GM12891 (cell line): ENCODE results near the gene PDE6B.

Experiments
- PAX5 ChIP-seq: IDR thresholded peaks from 2 replicates; pipeline ENCODE4 v1.6.1; 2011; ENCODE audit warnings: low read length, moderate library complexity, mild to moderate bottlenecking; ENCODE audit not compliant: insufficient read depth, severe bottlenecking
- POLR2A ChIP-seq: IDR thresholded peaks from 2 replicates; pipeline ENCODE4 v1.6.1; 2011; ENCODE audit warnings: low read depth, low read length, control low read depth
- POLR2AphosphoS5 ChIP-seq: IDR thresholded peaks from 2 replicates; pipeline ENCODE4 v1.6.1; 2011; ENCODE audit warnings: low read depth, low read length, control low read depth
- POU2F2 ChIP-seq: IDR thresholded peaks from 2 replicates; pipeline ENCODE4 v1.6.1; 2011; ENCODE audit warnings: low read depth, mild to moderate bottlenecking, control low read depth, low read length, moderate library complexity
- SPI1 ChIP-seq: IDR thresholded peaks from 2 replicates; pipeline ENCODE4 v1.6.1; 2011; ENCODE audit warnings: low read depth, low read length, control low read depth
- TAF1 ChIP-seq: IDR thresholded peaks from 2 replicates; pipeline ENCODE4 v1.6.1; 2011; ENCODE audit warnings: low read depth, low read length, control low read depth

DNA sequence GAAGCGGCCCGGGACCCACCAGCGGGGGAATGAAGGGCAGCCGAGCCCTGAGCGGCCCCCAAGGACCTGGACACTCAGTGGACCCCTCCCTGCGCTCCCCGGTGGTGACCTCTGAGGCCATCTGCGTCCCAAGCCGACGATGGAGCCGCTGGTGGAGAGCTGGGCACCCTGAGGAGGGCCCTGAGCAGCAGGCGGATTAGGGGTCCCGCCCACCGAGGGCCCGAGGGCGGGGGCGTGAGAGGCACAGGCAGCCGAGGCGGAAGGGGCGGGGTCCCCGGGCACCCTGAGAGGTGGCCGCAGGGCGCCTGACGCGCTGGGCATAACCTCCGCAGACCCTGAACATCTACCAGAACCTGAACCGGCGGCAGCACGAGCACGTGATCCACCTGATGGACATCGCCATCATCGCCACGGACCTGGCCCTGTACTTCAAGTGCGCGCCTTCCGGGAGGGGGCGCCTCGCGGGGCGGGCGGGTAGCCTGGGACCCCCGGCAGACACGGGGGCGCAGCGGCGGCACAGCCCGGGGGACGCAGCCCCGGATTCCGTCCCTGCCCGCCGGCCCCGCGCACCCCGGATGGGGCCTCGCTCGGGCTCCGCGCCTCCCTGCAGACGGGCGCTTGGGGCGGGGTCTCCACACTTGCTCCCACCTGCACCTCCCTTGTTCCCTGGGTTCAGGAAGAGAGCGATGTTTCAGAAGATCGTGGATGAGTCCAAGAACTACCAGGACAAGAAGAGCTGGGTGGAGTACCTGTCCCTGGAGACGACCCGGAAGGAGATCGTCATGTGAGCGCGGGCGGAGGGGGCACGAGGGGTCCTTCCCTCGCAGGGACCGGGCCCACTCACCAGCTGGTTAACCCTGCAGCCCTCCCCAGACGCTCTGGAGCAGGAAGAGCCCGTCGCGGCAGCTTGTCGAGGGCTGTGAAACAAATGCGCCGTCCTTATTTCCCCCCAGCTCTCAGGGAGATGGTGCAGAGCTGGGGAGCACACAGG, 38.4 kb downstream of the PDE6B start:
- TF ChIP-seq POLR2AphosphoS5 (0 out of 2 replicates have a peak, but pooled peaks have one; percentile 20), POLR2A (no peak; the same call in 1 of the 2 replicates), SPI1 (no peak), TAF1 (no peak), PAX5 (no peak), POU2F2 (0 out of 2 replicates have a peak, but pooled peaks have one; percentile 24)
